ENCODE results near the gene SEMA6B.

SEMA6B gene

GRCh38 chr19:4503132-4503824 lies 56.2 kb downstream of the SEMA6B start:
- H3K27ac ChIP-seq, result no peak overlapping the region
- TF ChIP-seq ZFX (IDR thresholded peaks at IDR 0.05) (no peak), CTCF (conservative IDR thresholded peaks at IDR 0.05) (no peak)

GRCh38 chr19:4502282-4503131 lies 57.0 kb downstream of the SEMA6B start:
- TF ChIP-seq ZFX (IDR thresholded peaks at IDR 0.05) (no peak), CTCF (conservative IDR thresholded peaks at IDR 0.05) (no peak)
- H3K27ac ChIP-seq, result no peak overlapping the region

- TF ChIP-seq ZFX (IDR thresholded peaks at IDR 0.05), result no peak
- H3K27ac ChIP-seq, result no peak overlapping the region
Observed at GRCh38 chr19:4501691-4502090, 57.8 kb downstream of the SEMA6B start.

GRCh38 chr19:4500841-4501591 lies 58.5 kb downstream of the SEMA6B start:
- H3K27ac ChIP-seq, result no peak overlapping the region
- TF ChIP-seq ZFX (IDR thresholded peaks at IDR 0.05) (no peak), CTCF (conservative IDR thresholded peaks at IDR 0.05) (no peak)

GRCh38 chr19:4499855-4500254 lies 59.6 kb downstream of the SEMA6B start:
- TF ChIP-seq ZFX (IDR thresholded peaks at IDR 0.05) (no peak), CTCF (conservative IDR thresholded peaks at IDR 0.05) (no peak)
- no peak overlapping the region for H3K27ac ChIP-seq

GRCh38 chr19:4499318-4499717 lies 60.2 kb downstream of the SEMA6B start:
- H3K27ac ChIP-seq, result no peak overlapping the region
- no peak for TF ChIP-seq ZFX (IDR thresholded peaks at IDR 0.05)
- TF ChIP-seq CTCF (conservative IDR thresholded peaks at IDR 0.05), result no peak

- TF ChIP-seq ZFX (IDR thresholded peaks at IDR 0.05), result no peak
- no peak for TF ChIP-seq CTCF (conservative IDR thresholded peaks at IDR 0.05)
- no peak overlapping the region for H3K27ac ChIP-seq
Observed at GRCh38 chr19:4498694-4499093, 60.8 kb downstream of the SEMA6B start.
